Panc1 (cell line): ENCODE results near the gene CENPT. TPM values are rescaled to one million over a fixed set of nuclear protein-coding genes. Genes with fewer than 3 reads are reported as not detected.

Source experiments
- ATAC-seq: fragments of 200-7000 bp; cut with Tn5 transposase; 2 replicates; pipeline ENCODE4 v1.9.1; 2020; ENCODE audit warnings: mild to moderate bottlenecking, moderate library complexity
- BruUV-seq: library from RNA; stranded (reverse); fragments of 400-500 nt; replicated peaks from 2 replicates; lab custom pipeline; 2021; lab: Mats Ljungman, UMichigan
- CTCF ChIA-PET: fragments of 300-600 bp; sonication (Branson Sonifier 250); formaldehyde crosslinking; loops from one replicate; lab custom pipeline; 2022; ENCODE audit warnings: antibody characterized with exemption; lab: Charles Lee
- POLR2A ChIA-PET: fragments of 300-600 bp; sonication (Branson Sonifier 250); formaldehyde crosslinking; loops from one replicate; lab custom pipeline; 2022; ENCODE audit warnings: antibody characterized with exemption; lab: Charles Lee
- DNase-seq: peaks from one replicate; pipeline ENCODE4 v3.0.0-alpha.2; 2010; ENCODE audit warnings: low read depth, low spot score
- H3K27ac ChIP-seq: 2 replicates; pipeline ENCODE4 v1.5.1; 2011; ENCODE audit warnings: mild to moderate bottlenecking, low read length, inconsistent platforms
- H3K27me3 ChIP-seq: fragments of 200-500 bp; sonication (Bioruptor generic); 2 replicates; pipeline ENCODE4 v1.6.0; 2014; ENCODE audit warnings: low read length, inconsistent platforms; ENCODE audit not compliant: control insufficient read depth, insufficient read depth
- H3K36me3 ChIP-seq: fragments of 200-500 bp; sonication (Bioruptor generic); 2 replicates; pipeline ENCODE4 v1.5.1; 2014; ENCODE audit warnings: inconsistent platforms, mild to moderate bottlenecking, low read length, moderate library complexity; ENCODE audit not compliant: control insufficient read depth, insufficient read depth
- H3K4me1 ChIP-seq: 2 replicates; pipeline ENCODE4 v1.5.1; 2011; ENCODE audit warnings: inconsistent platforms, mild to moderate bottlenecking, low read length, moderate library complexity; ENCODE audit not compliant: control insufficient read depth, insufficient read depth
- H3K4me3 ChIP-seq, 2 experiments: 2 replicates each; pipeline ENCODE4 v1.5.1; 2011 to 2012; ENCODE audit warnings: low read depth in 2 of 2, low read length in 2 of 2, mild to moderate bottlenecking in 2 of 2, inconsistent platforms in 1 of 2, moderate library complexity in 1 of 2
- H3K9me3 ChIP-seq: fragments of 200-500 bp; sonication (Bioruptor generic); 2 replicates; pipeline ENCODE4 v1.5.1; 2014; ENCODE audit warnings: low read depth, mild to moderate bottlenecking, inconsistent platforms, low read length, moderate library complexity; ENCODE audit not compliant: control insufficient read depth, insufficient read depth
- CTCF ChIP-seq: fragments of 450-650 bp; IDR thresholded peaks from 2 replicates; pipeline ENCODE4 v1.5.1; 2017; ENCODE audit warnings: mild to moderate bottlenecking
- POLR2AphosphoS5 ChIP-seq: IDR thresholded peaks from 2 replicates; pipeline ENCODE4 v1.6.1; 2012; ENCODE audit warnings: mild to moderate bottlenecking, low read depth, low read length, moderate library complexity
- REST ChIP-seq, 2 experiments: IDR thresholded peaks; 2 replicates each; pipeline ENCODE4 v1.6.1; 2011 to 2012; ENCODE audit warnings: low read depth in 2 of 2, control low read depth in 1 of 2, low read length in 1 of 2, mild to moderate bottlenecking in 1 of 2, moderate library complexity in 1 of 2; ENCODE audit not compliant: insufficient read depth in 1 of 2
- SIN3A ChIP-seq: IDR thresholded peaks from 2 replicates; pipeline ENCODE4 v1.6.1; 2012; ENCODE audit warnings: low read depth, mild to moderate bottlenecking, low read length, moderate library complexity, borderline replicate concordance; ENCODE audit not compliant: insufficient read depth
- TCF7L2 ChIP-seq: IDR thresholded peaks from 2 replicates; pipeline ENCODE4 v1.6.1; 2011; ENCODE audit warnings: mild to moderate bottlenecking, low read depth, low read length, inconsistent platforms
- in situ Hi-C: cut with HindIII; loops from 2 replicates; pipeline ENCODE4 v1.10.0; 2016; ENCODE audit warnings: low sequenced_read_pairs, low pct_unique_long_range_greater_than_20kb
- intact Hi-C: fragments of 100-400 bp; cut with micrococcal nuclease; formaldehyde crosslinking; loops from one replicate; pipeline ENCODE4 v1.10.0; 2022; ENCODE audit not compliant: unreplicated experiment
- total RNA-seq: library from RNA; stranded (reverse); gene quantifications from one replicate; pipeline ENCODE4 v1.2.1, GENCODE V29; 2021; ENCODE audit not compliant: unreplicated experiment

Gene CENPT
- total RNA-seq, 1 experiment from 2014 or later, result 43.4 TPM

GRCh38 chr16:67783353-67783725 is 64.2 kb downstream of the CENPT start:
- Histone ChIP-seq H3K4me1 (0 out of 2 replicates have a peak, but pooled peaks cover 2% of the 10 kb centered on the region), H3K9me3 (no peaks in the 10 kb centered on the region), H3K27me3 (no peaks in the 10 kb centered on the region), H3K27ac (no peak overlapping the region), H3K4me3 (no peak overlapping the region), H3K36me3 (no peaks in the 10 kb centered on the region)
- intact Hi-C loops, result no loop called here
- TF ChIP-seq REST (IDR thresholded peaks at IDR 0.05; ENCODE audit: insufficient read depth in 1 of 2, low read depth in 2 of 2, low read length in 1 of 2) (no peak), TCF7L2 (no peak), CTCF (no peak), SIN3A (no peak), POLR2AphosphoS5 (no peak)
- DNase-seq (no peak), ATAC-seq (no peak)
- BruUV-seq, result no TSS peak
- POLR2A ChIA-PET, result no interaction called here
- CTCF ChIA-PET, result no interaction called here
- in situ Hi-C loops, result no loop called here

GRCh38 chr16:67782567-67783352 is 64.7 kb downstream of the CENPT start:
- H3K9me3 ChIP-seq, result no peaks in the 10 kb centered on the region
- CTCF ChIA-PET, result no interaction called here
- 0 out of 2 replicates have a peak, but pooled peaks cover 2% of the 10 kb centered on the region for H3K4me1 ChIP-seq

More at GRCh38 chr16:67782567-67783352, 64.7 kb downstream of the CENPT start:
- no TSS peak for BruUV-seq
- TF ChIP-seq POLR2AphosphoS5, result no peak
- TF ChIP-seq SIN3A, result no peak
- no peak for TF ChIP-seq REST (IDR thresholded peaks at IDR 0.05; ENCODE audit: insufficient read depth in 1 of 2, low read depth in 2 of 2, low read length in 1 of 2)
- no peak for TF ChIP-seq CTCF
- no peak for TF ChIP-seq TCF7L2
- DNase-seq (no peak), ATAC-seq (no peak)
- no peaks in the 10 kb centered on the region for H3K27me3 ChIP-seq
- no peak overlapping the region for H3K4me3 ChIP-seq
- intact Hi-C loops, result no loop called here
- POLR2A ChIA-PET, result no interaction called here
- no peak overlapping the region for H3K27ac ChIP-seq
- no peaks in the 10 kb centered on the region for H3K36me3 ChIP-seq
- in situ Hi-C loops, result no loop called here
